HCT116 (cell line): ENCODE results near the gene POLRMT. TPM values are rescaled to one million over a fixed set of nuclear protein-coding genes. Genes with fewer than 3 reads are reported as not detected.
A peak's percentile ranks its signal among the peaks of the same experiment; 100 is the strongest.

Experiments
- ATAC-seq: fragments of 200-7000 bp; cut with Tn5 transposase; 2 replicates; pipeline ENCODE4 v1.9.1; 2020; ENCODE audit warnings: mild to moderate bottlenecking, moderate library complexity
- BruUV-seq: library from RNA; stranded (reverse); fragments of 400-500 nt; replicated peaks from 2 replicates; lab custom pipeline; 2021; lab: Mats Ljungman, UMichigan
- CTCF ChIA-PET: fragments of 300-600 bp; sonication (Branson Sonifier 250); formaldehyde crosslinking; loops from one replicate; lab custom pipeline; 2021; ENCODE audit warnings: antibody characterized with exemption; lab: Charles Lee
- POLR2A ChIA-PET: fragments of 300-600, 350-600 bp; sonication (Branson Sonifier 250); formaldehyde crosslinking; loops from one replicate; lab custom pipeline; 2021; ENCODE audit warnings: antibody characterized with exemption; lab: Charles Lee
- RAD21 ChIA-PET, 2 experiments: fragments of 300-600 bp; sonication (Branson Sonifier 250); formaldehyde crosslinking; loops; one replicate each; lab custom pipeline; 2023; ENCODE audit warnings: low total read pairs in 2 of 2; ENCODE audit not compliant: uncharacterized antibody in 2 of 2, unreplicated experiment in 2 of 2, low non-redundant PET in 1 of 2; lab: Charles Lee
- DNase-seq: peaks from one replicate; pipeline ENCODE4 v3.0.0-alpha.2; 2010; ENCODE audit warnings: low read depth, low spot score
- H2AFZ ChIP-seq: fragments of 200-600 bp; shearing (Covaris generic), sonication (generic); 2 replicates; pipeline ENCODE4 v1.6.1; 2017; ENCODE audit warnings: low read depth, mixed run types, mixed read lengths, antibody characterized with exemption, low read length; ENCODE audit not compliant: poor library complexity, severe bottlenecking
- H3K27ac ChIP-seq: 2 replicates; pipeline ENCODE4 v1.5.1; 2012; ENCODE audit warnings: low read depth, low read length
- H3K27me3 ChIP-seq: fragments of 200-600 bp; sonication (generic); 2 replicates; pipeline ENCODE4 v1.6.1; 2016; ENCODE audit warnings: mixed run types, low read length, mixed read lengths; ENCODE audit not compliant: insufficient read depth
- H3K36me3 ChIP-seq, 2 experiments: fragments of 200-500 bp in 1 of 2; fragments of 200-600 bp in 1 of 2; sonication (Bioruptor generic) in 1 of 2; sonication (generic) in 1 of 2; 2 replicates each; pipeline versions ENCODE4 v1.5.1 to v1.6.1; 2014 to 2016; ENCODE audit warnings: low read length in 2 of 2, inconsistent platforms in 1 of 2, mixed read lengths in 1 of 2, mixed run types in 1 of 2; ENCODE audit not compliant: insufficient read depth in 2 of 2, control insufficient read depth in 1 of 2
- H3K4me1 ChIP-seq, 2 experiments: fragments of 200-600 bp in 1 of 2; sonication (generic) in 1 of 2; 2 replicates each; pipeline versions ENCODE4 v1.5.1 to v1.6.1; 2012 to 2017; ENCODE audit warnings: low read length in 2 of 2, inconsistent platforms in 1 of 2, mild to moderate bottlenecking in 1 of 2, mixed read lengths in 1 of 2, mixed run types in 1 of 2, moderate library complexity in 1 of 2; ENCODE audit not compliant: insufficient read depth in 2 of 2, control insufficient read depth in 1 of 2
- H3K4me2 ChIP-seq: fragments of 200-600 bp; sonication (generic); 2 replicates; pipeline ENCODE4 v1.6.1; 2017; ENCODE audit warnings: mixed run types, low read length, mixed read lengths
- H3K4me3 ChIP-seq, 2 experiments: fragments of 200-600 bp in 1 of 2; sonication (generic) in 1 of 2; replicated peaks in 1 of 2; 2 replicates each; pipeline ENCODE4 v1.5.1; 2011 to 2016; ENCODE audit warnings: low read length in 2 of 2, control low read depth in 1 of 2, low read depth in 1 of 2, mild to moderate bottlenecking in 1 of 2, mixed read lengths in 1 of 2, mixed run types in 1 of 2
- H3K79me2 ChIP-seq: fragments of 200-600 bp; sonication (generic); 2 replicates; pipeline ENCODE4 v1.6.1; 2017; ENCODE audit warnings: mild to moderate bottlenecking, mixed run types, low read length, moderate library complexity, mixed read lengths; ENCODE audit not compliant: insufficient read depth
- H3K9ac ChIP-seq: fragments of 200-600 bp; sonication (generic); 2 replicates; pipeline ENCODE4 v1.6.1; 2016; ENCODE audit warnings: low read length, mixed read lengths
- H3K9me2 ChIP-seq: fragments of 200-600 bp; sonication (generic), shearing (Covaris generic); 2 replicates; pipeline ENCODE4 v1.6.1; 2017; ENCODE audit warnings: mixed run types, mild to moderate bottlenecking, moderate library complexity; ENCODE audit not compliant: insufficient read depth
- H3K9me3 ChIP-seq, 2 experiments: fragments of 200-500 bp in 1 of 2; fragments of 200-600 bp in 1 of 2; sonication (Bioruptor generic) in 1 of 2; sonication (generic) in 1 of 2; 2 replicates each; pipeline ENCODE4 v1.6.1; 2014 to 2017; ENCODE audit warnings: low read length in 2 of 2, mixed read lengths in 2 of 2, inconsistent platforms in 1 of 2, low read depth in 1 of 2, mild to moderate bottlenecking in 1 of 2, mixed run types in 1 of 2, moderate library complexity in 1 of 2; ENCODE audit not compliant: control insufficient read depth in 1 of 2, insufficient read depth in 1 of 2
- H4K20me1 ChIP-seq: fragments of 200-600 bp; sonication (generic), shearing (Covaris generic); 2 replicates; pipeline ENCODE4 v1.6.1; 2017; ENCODE audit warnings: mixed run types, mild to moderate bottlenecking, moderate library complexity; ENCODE audit not compliant: insufficient read depth
- ATF3 ChIP-seq: IDR thresholded peaks from 2 replicates; pipeline ENCODE4 v1.6.1; 2012
- CBX3 ChIP-seq: IDR thresholded peaks from 2 replicates; pipeline ENCODE4 v1.6.1; 2012; ENCODE audit warnings: low read depth
- CEBPB ChIP-seq: IDR thresholded peaks from 2 replicates; pipeline ENCODE4 v1.6.1; 2012; ENCODE audit warnings: low read depth
- CTCF ChIP-seq, 3 experiments: fragments of 200-600 bp in 1 of 3; sonication (generic) in 1 of 3; IDR thresholded peaks in 2 of 3; conservative IDR thresholded peaks in 1 of 3; 2 replicates each; pipeline ENCODE4 v1.5.1; 2012 to 2017; ENCODE audit warnings: low read depth in 2 of 3, low read length in 2 of 3, antibody characterized with exemption in 1 of 3, borderline replicate concordance in 1 of 3, control low read depth in 1 of 3, mild to moderate bottlenecking in 1 of 3, mixed read lengths in 1 of 3, mixed run types in 1 of 3, moderate library complexity in 1 of 3; ENCODE audit not compliant: insufficient read depth in 1 of 3
- EGR1 ChIP-seq: IDR thresholded peaks from 2 replicates; pipeline ENCODE4 v1.6.1; 2012; ENCODE audit warnings: low read depth
- ELF1 ChIP-seq: IDR thresholded peaks from 2 replicates; pipeline ENCODE4 v1.6.1; 2012; ENCODE audit warnings: low read depth, borderline replicate concordance
- EZH2phosphoT487 ChIP-seq: fragments of 200-600 bp; IDR thresholded peaks from 2 replicates; pipeline ENCODE4 v1.6.1; 2018; ENCODE audit warnings: antibody characterized with exemption, borderline replicate concordance
- FOSL1 ChIP-seq: IDR thresholded peaks from 2 replicates; pipeline ENCODE4 v1.6.1; 2012; ENCODE audit warnings: low read depth
- MAX ChIP-seq: IDR thresholded peaks from 2 replicates; pipeline ENCODE4 v1.6.1; 2012
- POLR2A ChIP-seq: IDR thresholded peaks from 2 replicates; pipeline ENCODE4 v1.7.0; 2011; ENCODE audit warnings: borderline replicate concordance; ENCODE audit not compliant: insufficient read depth, insufficient read length; ENCODE audit errors: extremely low read depth
- POLR2AphosphoS5 ChIP-seq: IDR thresholded peaks from 2 replicates; pipeline ENCODE4 v1.6.1; 2011; ENCODE audit warnings: mild to moderate bottlenecking, low read depth, low read length, moderate library complexity
- RAD21 ChIP-seq: IDR thresholded peaks from 2 replicates; pipeline ENCODE4 v1.6.1; 2012; ENCODE audit warnings: low read depth, mild to moderate bottlenecking
- REST ChIP-seq: IDR thresholded peaks from 2 replicates; pipeline ENCODE4 v1.6.1; 2012; ENCODE audit warnings: low read depth
- SIN3A ChIP-seq: IDR thresholded peaks from 2 replicates; pipeline ENCODE4 v1.6.1; 2012; ENCODE audit warnings: low read depth
- SP1 ChIP-seq: IDR thresholded peaks from 2 replicates; pipeline ENCODE4 v1.6.1; 2012; ENCODE audit warnings: low read depth
- SRF ChIP-seq: IDR thresholded peaks from 2 replicates; pipeline ENCODE4 v1.6.1; 2012; ENCODE audit warnings: low read depth
- TCF7L2 ChIP-seq: IDR thresholded peaks from 2 replicates; pipeline ENCODE4 v1.7.0; 2011; ENCODE audit warnings: borderline replicate concordance, inconsistent platforms; ENCODE audit not compliant: insufficient read depth, insufficient read length; ENCODE audit errors: extremely low read depth
- YY1 ChIP-seq: IDR thresholded peaks from 2 replicates; pipeline ENCODE4 v1.6.1; 2011; ENCODE audit warnings: low read length, low read depth, moderate library complexity, mild to moderate bottlenecking; ENCODE audit not compliant: insufficient replicate concordance; ENCODE audit errors: extremely low read depth
- ZNF274 ChIP-seq: fragments of 200-500 bp; sonication (Bioruptor generic); IDR thresholded peaks from 2 replicates; pipeline ENCODE4 v1.6.1; 2014; ENCODE audit warnings: mild to moderate bottlenecking, low read depth, low read length, inconsistent platforms
- intact Hi-C: fragments of 100-400 bp; cut with micrococcal nuclease; formaldehyde crosslinking; loops from 2 replicates; pipeline ENCODE4 v1.10.0; 2022
- total RNA-seq: library from RNA; stranded (reverse); gene quantifications from one replicate; pipeline ENCODE4 v1.2.1, GENCODE V29; 2021; ENCODE audit not compliant: unreplicated experiment

The POLRMT gene
- total RNA-seq, 1 experiment from 2014 or later = 138 TPM

GRCh38 chr19:574658-575526 lies 58.4 kb downstream of the POLRMT start:
- intact Hi-C loops = no loop called here
- H3K9me2 ChIP-seq = no peaks in the 10 kb centered on the region
- peak overlapping the region; percentile 31; the same call in 1 of the 2 replicates for H3K27ac ChIP-seq
- H3K4me3 ChIP-seq = no peak overlapping the region
- peaks cover 6 to 33% of the 10 kb centered on the region in 2 experiments; a peak in 2 of 4 replicates for H3K36me3 ChIP-seq
- no peak overlapping the region for H2AFZ ChIP-seq
- CTCF ChIA-PET = interaction anchor here (0.8 to 1.0 kb wide), 2 partner anchors 9 to 10 kb away, joined by 3 to 4 read pairs; no protein-coding TSS in a partner anchor
- no peak overlapping the region for H3K9ac ChIP-seq
- TF ChIP-seq SIN3A (no peak), FOSL1 (no peak), POLR2A (no peak), EZH2phosphoT487 (no peak), RAD21 (no peak), SRF (no peak), REST (no peak), CBX3 (no peak), ZNF274 (no peak), ATF3 (no peak), EGR1 (no peak), YY1 (no peak), SP1 (no peak), MAX (no peak), POLR2AphosphoS5 (no peak), CTCF (IDR thresholded peaks at IDR 0.05 in 2 of 3, conservative IDR thresholded peaks at IDR 0.05 in 1 of 3; ENCODE audit: borderline replicate concordance in 1 of 3, insufficient read depth in 1 of 3, low read depth in 2 of 3, low read length in 2 of 3) (no peak), ELF1 (no peak), TCF7L2 (no peak), CEBPB (no peak)
- POLR2A ChIA-PET = interaction anchor here (0.6 kb wide), 1 partner anchor 49 kb away, joined by 3 read pairs; no protein-coding TSS in a partner anchor
- peaks cover 75% of the 10 kb centered on the region for H3K79me2 ChIP-seq
- RAD21 ChIA-PET = no interaction called here
- peaks cover 6% of the 10 kb centered on the region; the same call in 1 of the 2 replicates for H4K20me1 ChIP-seq
- no peak for ATAC-seq
- H3K4me2 ChIP-seq = peak overlapping the region; percentile 7; the same call in 1 of the 2 replicates
- no TSS peak for BruUV-seq
- H3K27me3 ChIP-seq = no peaks in the 10 kb centered on the region
- DNase-seq = no peak
- no peaks in the 10 kb centered on the region for H3K9me3 ChIP-seq
- H3K4me1 ChIP-seq = peaks cover 3 to 34% of the 10 kb centered on the region in 2 experiments; a peak in 3 of 4 replicates
